HepG2 (cell line): ENCODE results near the gene NXT1. TPM values are rescaled to one million over a fixed set of nuclear protein-coding genes. Genes with fewer than 3 reads are reported as not detected.

Source experiments
- CBX2 ChIP-seq, 2 experiments: fragments of 200-600 bp in 1 of 2; sonication (generic); formaldehyde crosslinking in 1 of 2; IDR thresholded peaks; 2 replicates each; pipeline versions ENCODE4 v1.7.0 to v1.8.1; 2018 to 2022; ENCODE audit warnings: low read depth in 2 of 2, low read length in 1 of 2, mild to moderate bottlenecking in 1 of 2, missing genetic modification reagents in 1 of 2
- DR1 ChIP-seq: sonication (generic); formaldehyde crosslinking; IDR thresholded peaks from 2 replicates; pipeline ENCODE4 v1.8.0; 2021; ENCODE audit warnings: mild to moderate bottlenecking, missing genetic modification reagents, inconsistent platforms
- ELF1 ChIP-seq: sonication (generic); formaldehyde crosslinking; IDR thresholded peaks from 2 replicates; pipeline ENCODE4 v1.4.0; 2020; ENCODE audit warnings: missing genetic modification reagents
- FOXA3 ChIP-seq: IDR thresholded peaks from 2 replicates; pipeline ENCODE4 v1.6.1; 2016; ENCODE audit warnings: missing genetic modification reagents, missing compliant biosample characterization
- GTF2F1 ChIP-seq: fragments of 150-350 bp; IDR thresholded peaks from 2 replicates; pipeline ENCODE4 v1.6.1; 2014; ENCODE audit warnings: low read length
- HES4 ChIP-seq: sonication (generic); formaldehyde crosslinking; IDR thresholded peaks from 2 replicates; pipeline ENCODE4 v1.9.0; 2021; ENCODE audit warnings: mild to moderate bottlenecking, missing genetic modification reagents, borderline replicate concordance
- KAT8 ChIP-seq: IDR thresholded peaks from 2 replicates; pipeline ENCODE4 v1.6.1; 2016; ENCODE audit warnings: missing genetic modification reagents, missing compliant biosample characterization
- ZNF232 ChIP-seq: sonication (generic); formaldehyde crosslinking; IDR thresholded peaks from 2 replicates; pipeline ENCODE4 v1.4.0; 2020; ENCODE audit warnings: missing genetic modification reagents, borderline replicate concordance
- ZNF678 ChIP-seq: sonication (generic); formaldehyde crosslinking; IDR thresholded peaks from 2 replicates; pipeline ENCODE4 v1.4.0; 2020; ENCODE audit warnings: mild to moderate bottlenecking, missing genetic modification reagents
- ZNF7 ChIP-seq: IDR thresholded peaks from 2 replicates; pipeline ENCODE4 v1.6.1; 2016; ENCODE audit warnings: missing biosample characterization, missing genetic modification reagents
- polyA plus RNA-seq, 8 experiments: library from polyadenylated mRNA; depleted of rRNA in 3 of 8; stranded (reverse) in 7 of 8; unstranded in 1 of 8; fragments of >200 nt; fragmentation: Illumina TruSeq in 4 of 8; extraction: Trizol in 4 of 8; gene quantifications; 2 replicates each; pipeline versions ENCODE4 v1.2.1 to v1.2.3, GENCODE V29; 2011 to 2016; ENCODE audit warnings: low read depth in 4 of 8, missing spikeins in 1 of 8, mixed read lengths in 1 of 8; ENCODE audit not compliant: insufficient read depth in 1 of 8
- total RNA-seq, 5 experiments: library from RNA; depleted of rRNA; stranded (reverse); fragments of >200 nt; fragmentation: Illumina TruSeq; extraction: Trizol; gene quantifications; 2 replicates each; pipeline ENCODE4 v1.2.3, GENCODE V29; 2016; ENCODE audit warnings: low read depth in 1 of 5
- TF ChIP-seq, protein P1 (sequence below): IDR thresholded peaks from 2 replicates; pipeline ENCODE4 v1.6.1; 2016; ENCODE audit warnings: missing compliant biosample characterization, missing genetic modification reagents, borderline replicate concordance
- TF ChIP-seq, protein P2 (sequence below): IDR thresholded peaks from 2 replicates; pipeline ENCODE4 v1.6.1; 2016; ENCODE audit warnings: missing compliant biosample characterization, missing genetic modification reagents, borderline replicate concordance
- TF ChIP-seq, protein P3 (sequence below): sonication (generic); formaldehyde crosslinking; conservative IDR thresholded peaks from 2 replicates; pipeline ENCODE4 v1.5.0; 2020; ENCODE audit warnings: missing genetic modification reagents
- TF ChIP-seq, protein P4 (sequence below): fragments of 450-650 bp; IDR thresholded peaks from 2 replicates; pipeline ENCODE4 v1.6.1; 2017
- TF ChIP-seq, protein P5 (sequence below): sonication (generic); formaldehyde crosslinking; IDR thresholded peaks from 2 replicates; pipeline ENCODE4 v1.8.1; 2023; ENCODE audit warnings: missing genetic modification reagents, inconsistent platforms, borderline replicate concordance
- TF ChIP-seq, protein P6 (sequence below), 2 experiments: sonication (generic) in 1 of 2; formaldehyde crosslinking in 1 of 2; IDR thresholded peaks; 2 replicates each; pipeline versions ENCODE4 v1.4.0 to v1.6.1; 2016 to 2020; ENCODE audit warnings: borderline replicate concordance in 1 of 2, low read depth in 1 of 2, mild to moderate bottlenecking in 1 of 2, missing genetic modification reagents in 1 of 2

The NXT1 gene
- total and polyA plus RNA-seq, 2 of the 13 experiments (the other 11 are each of a cell fraction or from before 2014, with no cell fraction given), result 35.6 to 65.9 TPM

DNA sequence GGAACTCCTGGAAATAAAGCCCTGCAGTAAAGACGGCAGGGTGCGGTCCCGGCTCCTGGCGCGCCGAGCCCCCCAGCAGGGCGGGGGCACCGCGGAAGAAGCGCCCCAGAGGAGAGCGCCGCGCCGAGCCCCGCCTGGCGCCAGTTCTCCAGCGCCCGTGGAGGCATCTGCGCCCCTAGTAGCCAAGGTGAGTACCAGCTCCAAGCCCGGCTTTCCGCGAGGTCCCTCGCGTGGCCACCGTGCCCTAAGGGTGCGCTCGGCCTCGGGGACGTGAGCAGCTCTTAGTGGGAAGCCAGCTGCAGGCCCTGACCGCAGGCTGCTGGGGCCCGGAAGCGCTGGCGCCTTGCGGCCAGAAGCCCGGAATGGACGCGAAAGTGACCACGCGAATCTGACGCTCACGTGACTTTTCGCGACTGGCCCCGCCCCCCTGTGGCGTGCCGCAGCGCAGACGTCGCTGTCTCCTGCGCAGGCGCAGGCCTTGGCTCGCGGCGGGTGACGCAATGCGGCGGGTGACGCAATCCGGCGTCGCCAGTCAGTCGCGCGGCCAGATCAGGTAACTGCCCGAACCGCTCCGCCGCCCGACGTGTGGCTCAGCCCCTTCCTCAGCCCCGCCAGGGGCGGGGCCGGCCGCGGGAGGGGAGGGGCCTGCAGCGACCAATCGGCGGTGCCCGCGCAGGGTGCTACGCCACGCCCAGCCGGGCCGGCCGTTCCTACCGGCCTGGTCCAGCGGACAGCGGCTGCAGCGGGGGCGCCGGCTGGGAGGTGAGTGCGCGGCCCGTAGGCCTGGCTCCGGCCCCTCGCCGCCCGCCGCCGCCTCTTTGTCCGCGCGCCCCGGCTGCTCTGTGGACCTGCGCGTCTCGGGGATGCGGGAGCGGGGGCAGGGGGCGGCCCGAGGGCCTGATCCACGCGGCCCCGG, 11.1 kb downstream of the NXT1 start, which contains the start of gene GZF1 (continued):
- TF ChIP-seq, protein P1, sequence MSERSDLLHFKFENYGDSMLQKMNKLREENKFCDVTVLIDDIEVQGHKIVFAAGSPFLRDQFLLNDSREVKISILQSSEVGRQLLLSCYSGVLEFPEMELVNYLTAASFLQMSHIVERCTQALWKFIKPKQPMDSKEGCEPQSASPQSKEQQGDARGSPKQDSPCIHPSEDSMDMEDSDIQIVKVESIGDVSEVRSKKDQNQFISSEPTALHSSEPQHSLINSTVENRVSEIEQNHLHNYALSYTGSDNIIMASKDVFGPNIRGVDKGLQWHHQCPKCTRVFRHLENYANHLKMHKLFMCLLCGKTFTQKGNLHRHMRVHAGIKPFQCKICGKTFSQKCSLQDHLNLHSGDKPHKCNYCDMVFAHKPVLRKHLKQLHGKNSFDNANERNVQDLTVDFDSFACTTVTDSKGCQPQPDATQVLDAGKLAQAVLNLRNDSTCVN, result peak; percentile 92
- TF ChIP-seq CBX2 (IDR thresholded peaks at IDR 0.05; ENCODE audit: low read depth, low read length) (no peak), CBX2 (CRISPR knock-in tag; IDR thresholded peaks at IDR 0.05; ENCODE audit: low read depth) (peak; percentile 84), ZNF232 (peak; percentile 95), DR1 (peak; percentile 91), HES4 (CRISPR knock-in tag) (no peak; the same call in none of the 2 replicates), ZNF678 (CRISPR knock-in tag) (peak; percentile 97; the same call in 1 of the 2 replicates), ZNF7 (CRISPR knock-in tag) (no peak), GTF2F1 (peak; percentile 93), KAT8 (peak; percentile 98), ELF1 (peak; percentile 98), FOXA3 (peak; percentile 85)
- TF ChIP-seq, protein P2, sequence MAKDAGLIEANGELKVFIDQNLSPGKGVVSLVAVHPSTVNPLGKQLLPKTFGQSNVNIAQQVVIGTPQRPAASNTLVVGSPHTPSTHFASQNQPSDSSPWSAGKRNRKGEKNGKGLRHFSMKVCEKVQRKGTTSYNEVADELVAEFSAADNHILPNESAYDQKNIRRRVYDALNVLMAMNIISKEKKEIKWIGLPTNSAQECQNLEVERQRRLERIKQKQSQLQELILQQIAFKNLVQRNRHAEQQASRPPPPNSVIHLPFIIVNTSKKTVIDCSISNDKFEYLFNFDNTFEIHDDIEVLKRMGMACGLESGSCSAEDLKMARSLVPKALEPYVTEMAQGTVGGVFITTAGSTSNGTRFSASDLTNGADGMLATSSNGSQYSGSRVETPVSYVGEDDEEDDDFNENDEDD (CRISPR knock-in tag), result peak; percentile 75; the same call in 1 of the 2 replicates
- TF ChIP-seq, protein P3, sequence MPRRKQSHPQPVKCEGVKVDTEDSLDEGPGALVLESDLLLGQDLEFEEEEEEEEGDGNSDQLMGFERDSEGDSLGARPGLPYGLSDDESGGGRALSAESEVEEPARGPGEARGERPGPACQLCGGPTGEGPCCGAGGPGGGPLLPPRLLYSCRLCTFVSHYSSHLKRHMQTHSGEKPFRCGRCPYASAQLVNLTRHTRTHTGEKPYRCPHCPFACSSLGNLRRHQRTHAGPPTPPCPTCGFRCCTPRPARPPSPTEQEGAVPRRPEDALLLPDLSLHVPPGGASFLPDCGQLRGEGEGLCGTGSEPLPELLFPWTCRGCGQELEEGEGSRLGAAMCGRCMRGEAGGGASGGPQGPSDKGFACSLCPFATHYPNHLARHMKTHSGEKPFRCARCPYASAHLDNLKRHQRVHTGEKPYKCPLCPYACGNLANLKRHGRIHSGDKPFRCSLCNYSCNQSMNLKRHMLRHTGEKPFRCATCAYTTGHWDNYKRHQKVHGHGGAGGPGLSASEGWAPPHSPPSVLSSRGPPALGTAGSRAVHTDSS (CRISPR knock-in tag), result no peak; the same call in 1 of the 2 replicates
- TF ChIP-seq, protein P4, sequence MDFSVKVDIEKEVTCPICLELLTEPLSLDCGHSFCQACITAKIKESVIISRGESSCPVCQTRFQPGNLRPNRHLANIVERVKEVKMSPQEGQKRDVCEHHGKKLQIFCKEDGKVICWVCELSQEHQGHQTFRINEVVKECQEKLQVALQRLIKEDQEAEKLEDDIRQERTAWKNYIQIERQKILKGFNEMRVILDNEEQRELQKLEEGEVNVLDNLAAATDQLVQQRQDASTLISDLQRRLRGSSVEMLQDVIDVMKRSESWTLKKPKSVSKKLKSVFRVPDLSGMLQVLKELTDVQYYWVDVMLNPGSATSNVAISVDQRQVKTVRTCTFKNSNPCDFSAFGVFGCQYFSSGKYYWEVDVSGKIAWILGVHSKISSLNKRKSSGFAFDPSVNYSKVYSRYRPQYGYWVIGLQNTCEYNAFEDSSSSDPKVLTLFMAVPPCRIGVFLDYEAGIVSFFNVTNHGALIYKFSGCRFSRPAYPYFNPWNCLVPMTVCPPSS, result no peak
- TF ChIP-seq, protein P5, sequence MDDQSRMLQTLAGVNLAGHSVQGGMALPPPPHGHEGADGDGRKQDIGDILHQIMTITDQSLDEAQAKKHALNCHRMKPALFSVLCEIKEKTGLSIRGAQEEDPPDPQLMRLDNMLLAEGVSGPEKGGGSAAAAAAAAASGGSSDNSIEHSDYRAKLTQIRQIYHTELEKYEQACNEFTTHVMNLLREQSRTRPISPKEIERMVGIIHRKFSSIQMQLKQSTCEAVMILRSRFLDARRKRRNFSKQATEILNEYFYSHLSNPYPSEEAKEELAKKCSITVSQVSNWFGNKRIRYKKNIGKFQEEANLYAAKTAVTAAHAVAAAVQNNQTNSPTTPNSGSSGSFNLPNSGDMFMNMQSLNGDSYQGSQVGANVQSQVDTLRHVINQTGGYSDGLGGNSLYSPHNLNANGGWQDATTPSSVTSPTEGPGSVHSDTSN (CRISPR knock-in tag), result peak; percentile 32; the same call in 1 of the 2 replicates
- TF ChIP-seq, protein P6, sequence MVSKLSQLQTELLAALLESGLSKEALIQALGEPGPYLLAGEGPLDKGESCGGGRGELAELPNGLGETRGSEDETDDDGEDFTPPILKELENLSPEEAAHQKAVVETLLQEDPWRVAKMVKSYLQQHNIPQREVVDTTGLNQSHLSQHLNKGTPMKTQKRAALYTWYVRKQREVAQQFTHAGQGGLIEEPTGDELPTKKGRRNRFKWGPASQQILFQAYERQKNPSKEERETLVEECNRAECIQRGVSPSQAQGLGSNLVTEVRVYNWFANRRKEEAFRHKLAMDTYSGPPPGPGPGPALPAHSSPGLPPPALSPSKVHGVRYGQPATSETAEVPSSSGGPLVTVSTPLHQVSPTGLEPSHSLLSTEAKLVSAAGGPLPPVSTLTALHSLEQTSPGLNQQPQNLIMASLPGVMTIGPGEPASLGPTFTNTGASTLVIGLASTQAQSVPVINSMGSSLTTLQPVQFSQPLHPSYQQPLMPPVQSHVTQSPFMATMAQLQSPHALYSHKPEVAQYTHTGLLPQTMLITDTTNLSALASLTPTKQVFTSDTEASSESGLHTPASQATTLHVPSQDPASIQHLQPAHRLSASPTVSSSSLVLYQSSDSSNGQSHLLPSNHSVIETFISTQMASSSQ (IDR thresholded peaks at IDR 0.05; ENCODE audit: low read depth), result no peak
- TF ChIP-seq, protein P6 (CRISPR knock-in tag; IDR thresholded peaks at IDR 0.05; ENCODE audit: borderline replicate concordance), result peak; percentile 93
